ENCODE results near the gene VSIG10L. TPM values are rescaled to one million over a fixed set of nuclear protein-coding genes. Genes with fewer than 3 reads are reported as not detected.

Gene VSIG10L
- total RNA-seq, 2 donors from 2014 or later, result 1.0 to 2.0 TPM

Other genes starting within 250 kb of the VSIG10L start
- 10 to 100 TPM in 1 of 2 donors, 1 to 10 TPM in 1; 8.1 to 15.4 TPM for gene CTU1, start 233.7 kb downstream of the VSIG10L start, total RNA-seq
- 1 to 10 TPM in 1 of 2 donors, under 1 TPM in 1; 0.69 to 1.1 TPM for gene SIGLEC9, start 217.2 kb downstream of the VSIG10L start, total RNA-seq
- 1 to 10 TPM; 7.9 to 8.7 TPM for gene SIGLEC7, start 199.8 kb downstream of the VSIG10L start, total RNA-seq
- 1 to 10 TPM in 1 of 2 donors, under 1 TPM in 1; 0.89 to 1.4 TPM for gene CD33, start 117.1 kb downstream of the VSIG10L start, total RNA-seq
- gene SIGLECL1, start 91.1 kb downstream of the VSIG10L start, total RNA-seq, result not detected
- under 1 TPM in 1 of 2 donors, not detected in 1; 0.59 TPM for gene IGLON5, start 30.5 kb downstream of the VSIG10L start, total RNA-seq
- 10 to 100 TPM; 41.1 to 83.8 TPM for gene ETFB, start 24.2 kb upstream of the VSIG10L start, total RNA-seq
- gene CLDND2, start 26.9 kb upstream of the VSIG10L start, total RNA-seq, result 10 to 100 TPM; 49.6 to 74.3 TPM
- 1,000 to 10,000 TPM; 1,196 to 2,045 TPM for gene NKG7, start 30.5 kb upstream of the VSIG10L start, total RNA-seq
- 10 to 100 TPM in 1 of 2 donors, 1 to 10 TPM in 1; 2.1 to 12.6 TPM for gene LIM2, start 45.8 kb upstream of the VSIG10L start, total RNA-seq
- under 1 TPM; 0.78 to 0.98 TPM for gene C19orf84, start 48.5 kb upstream of the VSIG10L start, total RNA-seq
- gene SIGLEC10, start 75.5 kb upstream of the VSIG10L start, total RNA-seq, result 1 to 10 TPM in 1 of 2 donors, under 1 TPM in 1; 0.28 to 1.5 TPM
- not detected for gene SIGLEC8, start 116.3 kb upstream of the VSIG10L start, total RNA-seq
- gene CEACAM18, start 136.4 kb upstream of the VSIG10L start, total RNA-seq, result not detected
- gene SIGLEC12, start 159.7 kb upstream of the VSIG10L start, total RNA-seq, result under 1 TPM in 1 of 2 donors, not detected in 1; 0.70 TPM
- 1 to 10 TPM in 1 of 2 donors, not detected in 1; 1.0 TPM for gene SIGLEC6, start 189.5 kb upstream of the VSIG10L start, total RNA-seq
- gene ZNF175, start 229.1 kb upstream of the VSIG10L start, total RNA-seq, result 10 to 100 TPM in 1 of 2 donors, 1 to 10 TPM in 1; 9.9 to 13.2 TPM